HepG2 (cell line): ENCODE results near the gene NDUFB10. TPM values are rescaled to one million over a fixed set of nuclear protein-coding genes. Genes with fewer than 3 reads are reported as not detected.

Experiments used
- ARID5B ChIP-seq: IDR thresholded peaks from 2 replicates; pipeline ENCODE4 v1.4.0; 2020; ENCODE audit warnings: mild to moderate bottlenecking, missing genetic modification reagents
- DRAP1 ChIP-seq: IDR thresholded peaks from 2 replicates; pipeline ENCODE4 v1.6.1; 2016; ENCODE audit warnings: missing genetic modification reagents, missing compliant biosample characterization
- PRDM15 ChIP-seq: sonication (generic); formaldehyde crosslinking; IDR thresholded peaks from 2 replicates; pipeline ENCODE4 v1.4.0; 2020; ENCODE audit warnings: missing genetic modification reagents
- PRDM4 ChIP-seq: sonication (generic); formaldehyde crosslinking; IDR thresholded peaks from 2 replicates; pipeline ENCODE4 v1.9.0; 2021; ENCODE audit warnings: missing genetic modification reagents, borderline replicate concordance
- PRPF4 ChIP-seq: fragments of 200-400 bp; formaldehyde crosslinking; IDR thresholded peaks from 2 replicates; pipeline ENCODE4 v1.6.1; 2016; ENCODE audit warnings: low read length, low read depth; ENCODE audit not compliant: poor library complexity, severe bottlenecking
- RBM39 ChIP-seq: fragments of 200-400 bp; formaldehyde crosslinking; IDR thresholded peaks from one replicate; pipeline ENCODE4 v1.6.1; 2018; ENCODE audit warnings: antibody characterized with exemption, mild to moderate bottlenecking, low read depth, low read length; ENCODE audit not compliant: poor library complexity, severe bottlenecking
- RFX5 ChIP-seq: IDR thresholded peaks from 2 replicates; pipeline ENCODE4 v1.6.1; 2011; ENCODE audit warnings: low read depth, low read length, improper control_type of control experiment
- SOX6 ChIP-seq, 2 experiments: fragments of 450-650 bp in 1 of 2; sonication (generic) in 1 of 2; formaldehyde crosslinking in 1 of 2; IDR thresholded peaks; 2 replicates each; pipeline versions ENCODE4 v1.4.0 to v1.6.1; 2017 to 2020; ENCODE audit warnings: antibody characterized with exemption in 1 of 2, mild to moderate bottlenecking in 1 of 2, missing genetic modification reagents in 1 of 2
- STAG1 ChIP-seq: sonication (generic); formaldehyde crosslinking; IDR thresholded peaks from 2 replicates; pipeline ENCODE4 v1.4.0; 2020; ENCODE audit warnings: missing genetic modification reagents
- TCF7 ChIP-seq: sonication (generic); IDR thresholded peaks from 2 replicates; pipeline ENCODE4 v1.6.1; 2016; ENCODE audit warnings: antibody characterized with exemption, low read depth
- TEAD3 ChIP-seq: optimal IDR thresholded peaks from 2 replicates; pipeline ENCODE3; 2016; ENCODE audit warnings: borderline replicate concordance
- TFDP2 ChIP-seq: sonication (generic); formaldehyde crosslinking; IDR thresholded peaks from 2 replicates; pipeline ENCODE4 v1.4.0; 2020; ENCODE audit warnings: missing genetic modification reagents
- ZBTB7B ChIP-seq: sonication (generic); formaldehyde crosslinking; IDR thresholded peaks from 2 replicates; pipeline ENCODE4 v1.4.0; 2020; ENCODE audit warnings: missing genetic modification reagents
- ZNF547 ChIP-seq: sonication (generic); formaldehyde crosslinking; IDR thresholded peaks from 2 replicates; pipeline ENCODE4 v1.5.1; 2020; ENCODE audit warnings: mild to moderate bottlenecking, missing genetic modification reagents
- polyA plus RNA-seq, 8 experiments: library from polyadenylated mRNA; depleted of rRNA in 3 of 8; stranded (reverse) in 7 of 8; unstranded in 1 of 8; fragments of >200 nt; fragmentation: Illumina TruSeq in 4 of 8; extraction: Trizol in 4 of 8; gene quantifications; 2 replicates each; pipeline versions ENCODE4 v1.2.1 to v1.2.3, GENCODE V29; 2011 to 2016; ENCODE audit warnings: low read depth in 4 of 8, missing spikeins in 1 of 8, mixed read lengths in 1 of 8; ENCODE audit not compliant: insufficient read depth in 1 of 8
- total RNA-seq, 5 experiments: library from RNA; depleted of rRNA; stranded (reverse); fragments of >200 nt; fragmentation: Illumina TruSeq; extraction: Trizol; gene quantifications; 2 replicates each; pipeline ENCODE4 v1.2.3, GENCODE V29; 2016; ENCODE audit warnings: low read depth in 1 of 5

The NDUFB10 gene
- total and polyA plus RNA-seq, 2 of the 13 experiments (the other 11 are each of a cell fraction or from before 2014, with no cell fraction given): 68.6 to 157 TPM

- peak; percentile 3 for TF ChIP-seq TEAD3 (CRISPR knock-in tag)
- 0 out of 2 replicates have a peak, but pooled peaks have one; percentile 16 for TF ChIP-seq TFDP2 (CRISPR knock-in tag)
- TF ChIP-seq ZBTB7B (CRISPR knock-in tag): 0 out of 2 replicates have a peak, but pooled peaks have one; percentile 38
- TF ChIP-seq PRDM15 (CRISPR knock-in tag): no peak
- no peak for TF ChIP-seq SOX6 (IDR thresholded peaks at IDR 0.05)
- TF ChIP-seq SOX6 (CRISPR knock-in tag; IDR thresholded peaks at IDR 0.05): no peak; the same call in 1 of the 2 replicates
- peak; percentile 35 for TF ChIP-seq STAG1 (CRISPR knock-in tag)
- TF ChIP-seq PRPF4: no peak
- no peak for TF ChIP-seq DRAP1 (CRISPR knock-in tag)
- TF ChIP-seq RFX5: no peak
- TF ChIP-seq PRDM4 (CRISPR knock-in tag): no peak
- TF ChIP-seq TCF7: no peak
- TF ChIP-seq ARID5B: peak; percentile 8; the same call in 1 of the 2 replicates
- TF ChIP-seq ZNF547 (CRISPR knock-in tag): no peak
- TF ChIP-seq RBM39: peak; percentile 14
These were observed 35.9 kb upstream of the NDUFB10 start (continued) for GRCh38 chr16:1923299-1924034.
